MCF 10A (cell line): ENCODE results near the gene TCHP. TPM values are rescaled to one million over a fixed set of nuclear protein-coding genes. Genes with fewer than 3 reads are reported as not detected.

Experiments used
- BruUV-seq: library from RNA; stranded (reverse); fragments of 400-500 nt; replicated peaks from 2 replicates; lab custom pipeline; 2021; lab: Mats Ljungman, UMichigan
- CTCF ChIA-PET: fragments of 300-600 bp; sonication (Branson Sonifier 250); formaldehyde crosslinking; extraction: SDS; loops from one replicate; lab custom pipeline; 2021; ENCODE audit warnings: antibody characterized with exemption, inconsistent platforms; lab: Yijun Ruan, JAX
- POLR2A ChIA-PET: fragments of 300-600, 350-650 bp; sonication (Branson Sonifier 250); formaldehyde crosslinking; extraction: SDS; loops from one replicate; lab custom pipeline; 2020; ENCODE audit warnings: antibody characterized with exemption, inconsistent platforms; lab: Yijun Ruan, JAX
- DNase-seq: peaks from one replicate; pipeline ENCODE4 v3.0.0-alpha.2; 2018; ENCODE audit not compliant: unreplicated experiment
- H3K27ac Mint-ChIP-seq: one replicate; pipeline ENCODE4 v1.8.0; 2022; ENCODE audit warnings: mild to moderate bottlenecking, low read depth, mixed read lengths; ENCODE audit not compliant: unreplicated experiment
- H3K27me3 Mint-ChIP-seq: one replicate; pipeline ENCODE4 v1.8.0; 2022; ENCODE audit warnings: mixed read lengths; ENCODE audit not compliant: insufficient read depth, unreplicated experiment
- H3K36me3 Mint-ChIP-seq: one replicate; pipeline ENCODE4 v1.8.0; 2022; ENCODE audit warnings: mild to moderate bottlenecking, moderate library complexity, mixed read lengths; ENCODE audit not compliant: insufficient read depth, unreplicated experiment
- H3K4me1 Mint-ChIP-seq: one replicate; pipeline ENCODE4 v1.8.0; 2022; ENCODE audit warnings: mixed read lengths; ENCODE audit not compliant: insufficient read depth, unreplicated experiment
- H3K4me3 Mint-ChIP-seq: one replicate; pipeline ENCODE4 v1.8.0; 2022; ENCODE audit warnings: mild to moderate bottlenecking, moderate library complexity, mixed read lengths; ENCODE audit not compliant: unreplicated experiment
- H3K9me3 Mint-ChIP-seq: one replicate; pipeline ENCODE4 v1.8.0; 2022; ENCODE audit warnings: mixed read lengths; ENCODE audit not compliant: unreplicated experiment
- intact Hi-C: fragments of 100-400 bp; cut with micrococcal nuclease; formaldehyde crosslinking; loops from 2 replicates; pipeline ENCODE4 v1.14.1; 2022
- total RNA-seq: library from RNA; stranded (reverse); gene quantifications from 2 replicates; pipeline ENCODE4 v1.2.3, GENCODE V29; 2022
- TF ChIP-seq, protein P1 (sequence below): fragments of 200-600 bp; IDR thresholded peaks from one replicate; pipeline ENCODE4 v1.8.0; 2022; ENCODE audit warnings: antibody characterized with exemption, mild to moderate bottlenecking; ENCODE audit not compliant: unreplicated experiment

The TCHP gene
- total RNA-seq, 1 experiment from 2014 or later = 36.3 TPM

DNA sequence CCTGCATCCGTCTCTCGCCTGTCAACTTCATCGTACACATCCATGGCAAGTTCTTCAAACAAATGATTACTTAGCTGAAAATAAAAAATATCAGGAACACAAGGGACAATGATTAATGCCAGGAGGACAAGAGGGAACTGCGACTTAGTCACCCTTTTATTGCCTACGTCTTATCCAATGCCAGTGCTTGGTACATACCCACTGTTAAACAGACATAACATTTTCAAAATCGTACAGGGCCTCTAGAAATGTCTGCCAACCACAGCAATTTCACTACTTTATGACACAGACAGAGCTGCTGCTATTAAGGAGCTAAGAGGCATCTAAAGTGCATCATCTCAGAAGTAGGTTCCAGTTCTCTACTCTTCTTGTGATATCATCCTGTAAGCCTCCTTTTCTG is 61.5 kb downstream of the TCHP start:
- intact Hi-C loops = no loop called here
- POLR2A ChIA-PET = no interaction called here
- H3K4me1 Mint-ChIP-seq = no peaks in the 10 kb centered on the region
- no peaks in the 10 kb centered on the region for H3K27me3 Mint-ChIP-seq
- TF ChIP-seq, protein P1, sequence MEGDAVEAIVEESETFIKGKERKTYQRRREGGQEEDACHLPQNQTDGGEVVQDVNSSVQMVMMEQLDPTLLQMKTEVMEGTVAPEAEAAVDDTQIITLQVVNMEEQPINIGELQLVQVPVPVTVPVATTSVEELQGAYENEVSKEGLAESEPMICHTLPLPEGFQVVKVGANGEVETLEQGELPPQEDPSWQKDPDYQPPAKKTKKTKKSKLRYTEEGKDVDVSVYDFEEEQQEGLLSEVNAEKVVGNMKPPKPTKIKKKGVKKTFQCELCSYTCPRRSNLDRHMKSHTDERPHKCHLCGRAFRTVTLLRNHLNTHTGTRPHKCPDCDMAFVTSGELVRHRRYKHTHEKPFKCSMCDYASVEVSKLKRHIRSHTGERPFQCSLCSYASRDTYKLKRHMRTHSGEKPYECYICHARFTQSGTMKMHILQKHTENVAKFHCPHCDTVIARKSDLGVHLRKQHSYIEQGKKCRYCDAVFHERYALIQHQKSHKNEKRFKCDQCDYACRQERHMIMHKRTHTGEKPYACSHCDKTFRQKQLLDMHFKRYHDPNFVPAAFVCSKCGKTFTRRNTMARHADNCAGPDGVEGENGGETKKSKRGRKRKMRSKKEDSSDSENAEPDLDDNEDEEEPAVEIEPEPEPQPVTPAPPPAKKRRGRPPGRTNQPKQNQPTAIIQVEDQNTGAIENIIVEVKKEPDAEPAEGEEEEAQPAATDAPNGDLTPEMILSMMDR = no peak
- no TSS peak for BruUV-seq
- no peaks in the 10 kb centered on the region for H3K9me3 Mint-ChIP-seq
- CTCF ChIA-PET = interaction anchor here (0.6 kb wide), 1 partner anchor 44 kb away, joined by 3 read pairs; no protein-coding TSS in a partner anchor
- H3K36me3 Mint-ChIP-seq = peaks cover 59% of the 10 kb centered on the region
- no peak overlapping the region for H3K4me3 Mint-ChIP-seq
- H3K27ac Mint-ChIP-seq = no peak overlapping the region
- DNase-seq = no peak

DNA sequence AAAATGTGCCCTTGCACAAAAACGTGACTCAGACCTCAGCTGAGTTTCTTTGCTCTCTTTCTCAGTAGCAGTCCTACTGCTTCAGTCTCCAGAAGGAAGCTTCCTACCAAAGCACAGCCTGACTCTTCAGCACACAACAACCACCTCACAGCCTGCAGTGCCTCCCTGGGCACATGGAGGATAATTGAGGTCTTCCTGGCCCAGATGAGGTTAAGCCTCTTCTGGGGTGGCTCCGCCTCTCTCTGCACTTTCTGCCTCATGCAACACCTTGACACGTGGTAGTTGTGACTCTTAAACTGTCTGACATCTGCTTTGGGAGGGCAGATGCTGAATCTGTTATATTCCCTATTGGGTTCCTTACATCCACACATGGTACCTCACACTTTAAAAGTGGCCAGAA is 62.3 kb downstream of the TCHP start:
- Mint-ChIP-seq H3K36me3 (peaks cover 59% of the 10 kb centered on the region), H3K27ac (no peak overlapping the region), H3K4me3 (no peak overlapping the region), H3K9me3 (no peaks in the 10 kb centered on the region), H3K27me3 (no peaks in the 10 kb centered on the region), H3K4me1 (no peaks in the 10 kb centered on the region)
- TF ChIP-seq, protein P1 = no peak
- BruUV-seq = no TSS peak
- intact Hi-C loops = no loop called here
- no peak for DNase-seq
- POLR2A ChIA-PET = interaction anchor here (1.1 kb wide), 1 partner anchor 30 kb away, joined by 4 read pairs; no protein-coding TSS in a partner anchor
- CTCF ChIA-PET = interaction anchor here (0.6 kb wide), 1 partner anchor 44 kb away, joined by 3 read pairs; no protein-coding TSS in a partner anchor

DNA sequence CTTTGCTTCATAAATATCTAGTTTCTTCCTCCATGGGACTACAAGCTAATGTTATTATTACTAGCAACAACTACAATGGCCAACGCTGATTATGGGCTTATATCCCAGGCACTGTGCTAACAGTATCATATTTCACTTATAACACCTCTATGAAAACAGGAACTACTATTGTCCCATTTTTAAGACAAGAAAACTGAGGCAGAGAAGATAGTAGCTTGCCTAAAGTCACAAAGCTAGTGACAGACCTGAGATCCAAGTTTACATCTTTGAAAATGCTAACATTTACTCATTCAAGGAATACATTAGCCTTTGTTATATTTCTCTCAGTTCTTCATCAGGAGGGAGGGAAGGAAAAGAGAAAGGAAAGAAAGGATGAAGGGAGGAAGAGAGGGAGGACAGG is 63.3 kb downstream of the TCHP start:
- ChIA-PET CTCF (interaction anchor here (0.9 kb wide), 1 partner anchor 10 kb away, joined by 3 read pairs; no protein-coding TSS in a partner anchor), POLR2A (interaction anchor here (0.6 to 1.1 kb wide), 4 partner anchors 25 to 318 kb away, joined by 3 to 4 read pairs (median 3); partner anchors contain the start of gene ATP2A2)
- H3K4me1 Mint-ChIP-seq = no peaks in the 10 kb centered on the region
- H3K4me3 Mint-ChIP-seq = no peak overlapping the region
- H3K9me3 Mint-ChIP-seq = no peaks in the 10 kb centered on the region
- BruUV-seq = no TSS peak
- peaks cover 63% of the 10 kb centered on the region for H3K36me3 Mint-ChIP-seq
- no peak overlapping the region for H3K27ac Mint-ChIP-seq
- no peaks in the 10 kb centered on the region for H3K27me3 Mint-ChIP-seq
- intact Hi-C loops = no loop called here
- TF ChIP-seq, protein P1 = no peak
- DNase-seq = no peak

DNA sequence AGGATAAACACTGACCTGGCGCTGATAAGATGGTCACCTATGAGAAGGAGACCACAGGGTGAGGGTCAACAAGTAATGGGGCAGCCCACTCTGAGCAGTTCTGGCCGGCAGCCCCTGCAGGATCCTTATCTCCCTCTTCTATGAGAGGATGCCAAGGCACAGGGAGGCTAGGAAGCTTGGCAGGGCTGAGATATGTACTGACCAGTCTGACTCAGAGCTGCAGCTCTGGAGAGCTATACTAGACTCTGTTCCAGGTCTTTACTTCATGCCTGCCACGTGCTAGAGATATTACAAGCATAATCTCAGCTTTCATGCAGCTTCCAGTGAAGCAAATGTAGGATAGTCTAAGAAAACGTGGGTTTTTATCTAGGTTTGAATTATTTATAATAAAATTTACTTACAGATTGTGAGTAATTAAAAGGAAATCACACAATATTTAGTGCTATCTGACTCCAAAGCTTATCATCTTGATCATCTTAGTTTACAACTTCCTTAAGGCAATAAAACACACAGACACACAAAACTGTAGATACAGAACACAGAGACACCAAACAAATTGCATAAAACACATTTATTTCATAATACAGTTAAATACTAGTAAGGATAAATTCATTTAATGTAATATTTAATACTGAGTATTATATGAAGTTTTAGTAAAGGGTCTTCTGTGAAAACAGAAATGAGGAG is 63.8 kb downstream of the TCHP start:
- no TSS peak for BruUV-seq
- TF ChIP-seq, protein P1 = no peak

More for the DNA sequence above, 63.8 kb downstream of the TCHP start:
- Mint-ChIP-seq H3K27ac (peak overlapping the region; percentile 49), H3K9me3 (no peaks in the 10 kb centered on the region), H3K36me3 (peaks cover 60% of the 10 kb centered on the region), H3K27me3 (no peaks in the 10 kb centered on the region), H3K4me1 (no peaks in the 10 kb centered on the region), H3K4me3 (no peak overlapping the region)
- ChIA-PET CTCF (interaction anchor here (0.6 to 0.9 kb wide), 2 partner anchors 9 to 48 kb away, joined by 3 read pairs; no protein-coding TSS in a partner anchor), POLR2A (interaction anchor here (0.7 to 0.9 kb wide), 2 partner anchors 29 to 318 kb away, joined by 3 read pairs; partner anchors contain the start of gene ATP2A2)
- DNase-seq = no peak
- intact Hi-C loops = no loop called here
